GM21423 (cell line): ENCODE measurements around the gene COL23A1.

Source experiments
- ATAC-seq: cut with Tn5 transposase; IDR thresholded peaks from one replicate; pipeline ENCODE4 v1.9.1; 2021; ENCODE audit warnings: mild to moderate bottlenecking, moderate library complexity; ENCODE audit not compliant: unreplicated experiment

The COL23A1 gene

DNA sequence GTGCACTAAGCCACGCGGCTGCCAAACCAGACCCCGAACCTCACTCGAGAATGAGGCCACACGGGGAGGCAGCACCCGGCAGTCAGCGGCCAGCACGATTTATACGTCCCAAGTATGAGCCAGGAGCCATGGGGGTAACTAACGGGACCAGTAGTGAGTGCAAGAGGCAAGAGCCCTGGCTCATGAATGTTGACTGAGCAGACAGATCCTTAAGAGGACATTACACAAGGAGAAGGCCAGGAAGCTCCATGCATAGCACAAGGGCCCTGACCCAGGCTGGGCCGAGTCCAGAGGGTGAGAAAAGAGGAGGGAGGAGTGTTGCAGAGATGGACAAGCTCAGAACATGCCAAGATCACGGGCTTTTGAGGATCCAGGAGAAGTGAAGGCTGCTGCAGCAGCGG lies 299.0 kb downstream of the COL23A1 start:
- no peak for ATAC-seq

GRCh38 chr5:178290376-178290775 lies 299.8 kb downstream of the COL23A1 start:
- no peak for ATAC-seq

DNA sequence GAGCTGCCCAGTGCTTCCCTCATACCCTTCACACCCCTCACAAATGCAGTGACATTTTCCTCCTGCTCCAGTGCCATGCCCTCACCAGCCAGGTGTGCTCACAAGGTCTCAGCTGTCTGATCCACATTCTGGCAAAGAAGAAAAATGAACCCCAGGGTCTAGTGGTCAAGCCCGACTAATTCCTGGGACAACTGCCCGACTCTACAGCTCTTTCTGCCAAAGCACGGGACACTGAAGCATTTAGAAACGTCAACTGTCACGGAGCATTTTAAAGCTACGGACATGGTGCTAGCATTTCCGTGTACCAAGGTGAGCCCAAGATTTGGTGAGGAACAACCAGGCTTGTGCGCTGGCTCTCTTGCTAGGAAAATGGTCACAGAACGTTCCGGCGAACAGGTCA lies 300.8 kb downstream of the COL23A1 start:
- ATAC-seq, result no peak

DNA sequence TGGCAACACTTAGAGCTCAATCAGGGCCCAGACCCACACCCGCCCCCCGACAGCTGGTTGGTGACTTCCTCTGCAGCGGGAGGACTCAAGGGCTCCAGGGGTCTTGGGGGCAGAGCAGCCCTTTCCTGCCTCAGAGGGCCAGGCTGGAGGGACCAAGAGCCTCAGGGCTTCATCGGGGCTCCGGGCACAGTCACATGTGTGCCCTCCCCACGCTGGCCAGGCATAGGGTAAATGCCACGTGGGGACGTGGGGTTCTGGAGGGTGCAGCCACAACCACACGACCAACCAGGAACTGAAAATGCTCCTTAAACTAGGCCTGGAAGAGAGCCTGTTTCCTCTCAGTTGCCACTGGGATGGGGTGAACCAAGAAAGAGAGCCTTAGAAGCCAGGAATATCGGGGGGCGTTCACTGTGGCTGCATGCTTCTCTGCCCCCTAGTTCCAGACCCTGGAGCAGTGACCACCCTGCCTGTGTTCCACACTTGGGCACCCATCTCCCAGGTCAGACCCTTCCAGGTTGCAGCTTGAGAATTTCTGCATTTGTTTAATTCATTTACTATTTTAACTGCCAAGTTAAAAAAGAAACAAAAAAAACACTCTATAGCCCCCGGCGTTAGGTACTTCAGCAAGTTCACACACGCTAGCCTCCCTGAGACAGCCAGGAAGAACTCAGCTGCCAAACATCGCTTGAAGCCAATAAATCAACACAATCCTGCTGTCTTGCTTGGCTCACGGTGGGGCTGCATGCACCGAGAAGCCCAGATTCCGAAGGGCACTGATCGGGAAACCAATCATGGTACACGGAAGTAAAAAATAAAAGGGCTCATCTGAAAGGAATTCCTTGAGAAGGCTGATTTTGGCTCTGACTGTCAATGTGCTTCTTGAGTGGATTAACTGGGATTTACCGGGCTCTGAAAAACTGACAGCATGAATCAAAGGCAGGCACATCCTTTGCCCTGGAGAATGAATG lies 301.5 kb downstream of the COL23A1 start:
- ATAC-seq, result no peak

- ATAC-seq, result no peak
These were observed 302.4 kb downstream of the COL23A1 start for GRCh38 chr5:178287791-178288105.

DNA sequence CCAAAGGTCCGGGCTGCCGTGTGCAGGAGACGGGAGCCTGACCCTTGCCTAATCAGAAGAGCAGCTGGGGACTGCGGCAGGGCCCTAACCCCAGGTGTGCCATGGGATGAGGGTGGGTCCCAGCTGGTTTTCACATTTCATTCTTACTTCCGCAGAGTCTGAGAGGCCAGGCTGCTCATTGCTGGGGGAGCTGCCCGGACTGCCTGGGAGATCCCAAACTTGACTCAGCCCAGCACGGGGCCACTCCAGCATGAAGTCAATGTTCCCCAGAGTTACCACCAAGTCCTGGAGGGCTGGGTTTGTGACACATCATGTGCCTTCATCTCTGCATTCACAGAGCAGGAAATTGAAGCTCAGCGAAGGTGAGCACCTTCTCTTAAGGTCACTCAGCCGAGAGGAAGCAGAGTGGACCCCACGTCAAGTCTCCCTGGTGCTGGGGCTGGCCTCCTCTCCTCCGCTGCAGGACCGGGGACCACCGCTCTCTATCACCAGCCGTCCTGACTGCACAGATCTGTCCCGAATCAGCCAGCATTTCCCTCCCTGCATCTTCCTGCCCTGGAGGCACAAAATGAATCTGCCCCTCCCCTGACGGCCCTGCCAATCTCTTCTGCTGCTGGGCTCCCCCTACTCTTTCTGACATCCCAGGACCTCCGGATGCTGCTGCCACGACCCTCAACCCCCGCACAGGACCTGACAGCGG lies 303.0 kb downstream of the COL23A1 start:
- no peak for ATAC-seq

DNA sequence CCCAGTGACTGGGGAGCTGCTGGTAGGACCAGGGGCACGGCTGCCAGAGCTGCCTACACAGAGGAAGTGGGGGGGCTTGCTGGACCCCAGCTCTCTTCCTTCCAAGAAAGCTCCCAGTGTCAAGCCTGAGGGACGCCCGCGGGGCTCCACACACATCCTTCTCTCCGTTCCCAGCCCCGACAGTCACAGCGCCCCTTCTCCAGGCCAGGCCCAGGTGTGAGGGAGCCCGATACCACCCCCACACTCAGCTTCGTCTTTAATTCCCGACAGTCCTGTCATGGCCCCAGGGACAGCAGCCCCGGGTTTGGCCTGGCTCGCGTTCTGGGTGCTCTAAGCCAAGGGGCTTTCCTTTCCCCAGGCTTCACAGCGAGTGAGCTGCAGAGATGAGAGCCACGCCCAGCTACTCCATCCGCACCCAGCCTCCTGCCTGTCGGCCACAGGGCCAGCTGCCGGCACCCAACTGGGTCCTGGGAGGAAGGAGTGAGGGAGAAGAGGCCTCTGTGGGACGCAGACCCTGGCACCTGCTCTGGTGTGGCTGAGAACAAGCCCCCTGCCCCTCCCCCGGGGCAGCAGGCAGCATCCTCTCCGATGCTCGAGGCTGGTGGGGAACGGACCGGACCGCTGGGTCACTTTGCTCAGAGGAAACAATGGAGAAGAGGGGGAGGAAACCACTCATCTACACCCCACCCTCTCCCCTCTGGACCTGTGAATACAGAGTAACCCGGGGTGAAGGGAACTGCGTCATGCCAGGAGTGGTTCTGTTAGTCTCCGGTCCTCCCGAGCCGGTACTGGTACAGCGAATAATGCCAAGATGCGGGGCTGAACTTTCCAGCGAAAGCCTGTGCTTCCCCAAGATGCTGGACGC lies 303.7 kb downstream of the COL23A1 start:
- no peak for ATAC-seq

DNA sequence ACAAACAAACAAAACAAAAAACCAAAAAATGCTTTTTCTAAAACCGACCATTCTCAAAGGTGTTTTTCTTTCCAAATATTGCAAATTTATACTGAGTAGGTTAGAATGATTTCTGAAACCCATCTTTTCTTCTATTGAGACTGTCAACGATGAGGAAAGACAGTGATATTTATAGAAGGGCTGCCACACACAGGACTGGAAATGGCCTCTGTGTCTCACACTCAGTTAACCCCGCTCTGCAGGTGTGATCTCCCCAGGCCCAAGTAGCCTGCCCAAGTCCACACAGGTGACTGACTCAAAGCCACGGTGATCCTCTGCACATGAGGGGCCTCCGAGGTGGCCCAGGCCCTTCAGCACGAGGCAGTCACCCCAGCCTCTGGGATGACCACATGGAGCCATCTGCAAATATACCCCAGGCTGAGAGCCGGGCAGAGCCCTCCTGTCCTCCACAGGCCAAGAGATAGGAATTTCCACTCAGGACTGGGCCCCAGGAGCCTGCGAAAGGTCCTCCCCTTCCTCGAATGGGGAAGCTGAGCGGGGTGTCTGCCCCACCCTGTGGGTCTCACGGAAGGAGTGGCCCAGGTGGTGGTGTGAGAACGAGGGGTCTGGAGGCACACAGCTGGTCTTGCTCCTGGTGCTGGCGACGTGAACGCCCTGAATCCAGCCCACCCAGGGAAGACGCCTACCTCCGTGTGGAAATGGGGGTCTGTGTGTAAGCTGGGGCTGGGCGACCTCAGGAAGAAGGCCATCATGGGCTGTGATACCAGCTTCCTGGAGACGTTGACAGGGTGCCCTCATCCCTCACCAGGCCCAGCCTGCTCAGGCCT lies 304.6 kb downstream of the COL23A1 start:
- ATAC-seq, result no peak

- no peak for ATAC-seq
These were observed 305.2 kb downstream of the COL23A1 start for GRCh38 chr5:178284996-178285395.

- no peak for ATAC-seq
These were observed 306.0 kb downstream of the COL23A1 start for GRCh38 chr5:178284093-178284675.

DNA sequence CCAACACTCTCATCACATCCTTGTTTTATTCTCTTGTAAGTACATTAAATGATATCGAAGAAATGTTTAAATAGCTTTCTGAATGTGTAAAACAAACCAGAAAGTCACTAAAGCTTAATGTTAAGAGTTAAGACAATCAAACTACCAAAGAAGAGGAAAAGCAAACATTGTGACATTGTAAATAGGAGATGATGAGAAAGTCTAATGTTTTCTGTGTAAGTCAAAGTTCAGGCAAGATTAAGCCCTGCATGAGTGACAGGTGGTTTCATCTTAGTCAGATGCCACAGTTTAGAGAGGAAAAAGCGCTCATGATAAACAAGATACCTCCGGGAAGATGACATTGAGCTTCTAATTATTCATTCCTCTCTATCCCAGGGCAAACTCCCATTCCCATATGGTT lies 306.7 kb downstream of the COL23A1 start:
- ATAC-seq, result no peak

DNA sequence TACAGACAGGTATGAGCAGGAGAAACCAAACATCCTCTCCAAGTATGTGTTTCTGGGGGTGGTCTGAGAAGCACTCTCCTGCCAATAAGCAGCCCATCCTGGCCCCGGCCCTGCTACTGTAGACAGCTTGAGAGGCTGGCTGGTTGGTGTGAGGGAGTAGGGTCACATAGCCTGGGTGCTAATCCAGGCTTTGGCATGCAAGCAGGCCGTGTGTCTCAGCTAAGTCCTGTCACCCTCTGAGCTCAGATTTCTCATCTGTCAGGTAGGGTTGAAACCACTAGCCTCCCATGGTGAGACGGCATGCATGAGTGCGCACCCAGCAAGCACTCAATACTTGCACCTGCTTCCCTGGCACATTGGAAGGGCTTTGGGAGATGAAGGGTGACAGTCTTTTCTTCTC lies 307.8 kb downstream of the COL23A1 start:
- no peak for ATAC-seq

DNA sequence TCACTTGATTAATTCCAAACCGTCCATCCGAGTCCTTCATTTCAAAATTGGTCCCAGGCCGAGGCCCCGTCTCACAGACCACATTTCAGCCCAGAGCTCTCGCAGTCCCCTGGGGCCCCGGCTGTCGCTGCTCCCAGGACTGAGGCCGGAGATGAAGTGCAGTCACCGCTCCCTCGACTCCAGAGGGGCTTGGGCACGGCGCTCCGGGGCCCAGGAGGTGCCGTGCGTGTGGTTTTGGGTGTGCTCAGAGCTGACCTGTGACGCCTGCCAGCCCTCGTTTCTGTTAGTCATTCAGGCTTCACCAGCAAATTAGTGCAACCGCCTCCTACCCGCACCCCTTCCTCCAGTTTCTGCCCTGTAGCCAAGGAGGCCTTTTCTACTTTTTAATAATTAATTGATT lies 308.9 kb downstream of the COL23A1 start:
- no peak for ATAC-seq

DNA sequence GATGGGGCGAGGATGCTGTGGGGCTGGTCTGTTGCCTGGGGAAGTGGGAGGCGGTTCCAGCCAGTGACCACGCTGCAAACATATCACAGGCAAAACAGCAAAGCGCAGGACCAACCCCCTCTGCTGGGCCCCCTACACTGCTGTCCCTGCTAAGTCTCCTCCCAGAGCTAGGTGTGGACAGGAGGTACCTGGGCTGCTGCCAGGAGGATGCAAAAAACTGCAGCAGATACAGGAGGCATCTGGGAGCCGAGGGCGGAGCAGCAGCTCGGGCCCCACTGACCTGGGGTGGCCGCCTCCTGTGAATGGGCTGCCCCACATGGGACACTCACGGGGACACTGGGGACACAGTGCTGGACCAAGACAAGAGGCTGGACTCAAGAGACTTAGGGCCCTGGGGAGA lies 309.6 kb downstream of the COL23A1 start:
- no peak for ATAC-seq

DNA sequence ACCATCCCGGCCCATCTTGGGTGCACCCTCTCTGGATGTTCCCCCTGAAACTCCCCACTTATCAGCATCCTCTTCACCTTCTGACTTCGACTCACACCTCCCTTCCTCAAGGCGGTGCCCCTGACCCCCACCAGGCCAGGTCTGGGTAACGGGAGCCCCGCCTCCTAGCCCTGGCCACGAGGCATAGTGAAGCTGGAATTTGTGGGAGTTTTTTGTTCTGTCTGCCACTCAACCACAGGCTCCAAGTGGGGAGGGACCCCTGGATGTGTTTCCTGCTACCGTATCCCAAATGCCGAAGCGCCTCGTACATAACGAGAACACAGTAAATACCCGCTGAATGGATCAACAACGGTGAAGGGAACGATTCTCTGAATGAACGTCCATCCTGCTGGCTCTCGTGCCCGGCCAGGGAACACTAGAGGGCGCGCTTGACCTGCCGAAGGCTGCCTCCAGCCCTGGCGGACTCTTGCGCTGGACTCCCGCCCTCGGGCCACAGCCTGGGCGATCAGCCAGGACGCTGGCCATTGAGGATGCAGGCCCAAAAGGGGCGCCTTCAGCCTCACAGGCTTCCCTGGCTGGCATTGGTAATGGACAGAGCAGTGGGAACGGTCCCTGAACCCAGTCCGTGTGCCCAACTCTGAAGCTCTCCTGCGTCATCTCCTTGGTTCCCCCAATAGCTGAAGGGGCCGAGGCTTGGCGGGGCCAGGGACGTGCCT lies 310.3 kb downstream of the COL23A1 start:
- peak; percentile 55 for ATAC-seq

GRCh38 chr5:178279026-178279722 lies 311.0 kb downstream of the COL23A1 start:
- no peak for ATAC-seq

- ATAC-seq, result no peak
These were observed 311.7 kb downstream of the COL23A1 start for GRCh38 chr5:178278358-178279023.

DNA sequence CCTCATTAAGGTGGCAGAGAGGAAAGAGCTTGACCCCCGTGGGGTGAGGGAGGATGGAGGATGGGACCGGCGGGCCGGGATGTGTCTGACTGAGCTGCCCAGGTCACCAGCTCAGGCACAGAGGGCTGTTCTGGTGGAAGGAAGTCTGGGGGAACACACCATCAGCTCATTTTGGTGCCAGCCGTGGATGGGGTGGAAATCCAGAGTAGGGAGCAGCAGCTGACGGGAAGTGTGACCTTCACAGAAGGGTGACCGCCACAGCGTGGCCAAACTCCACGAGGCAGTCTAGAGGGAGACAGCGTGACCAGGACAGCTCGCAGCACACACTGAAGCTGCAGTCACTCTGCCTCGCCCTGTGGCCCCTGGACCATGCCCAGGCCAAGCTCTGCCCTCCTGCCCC lies 312.3 kb downstream of the COL23A1 start:
- no peak for ATAC-seq
